NCI-H69 (cell line): ENCODE results near the gene KCNIP4.

Source experiments
- DNase-seq: peaks from one replicate; lab custom pipeline; 2025; lab: John Stamatoyannopoulos, UW

Gene KCNIP4

GRCh38 chr4:21457086-21457840, 491.3 kb downstream of the KCNIP4 start:
- DNase-seq: no peak

- no peak for DNase-seq
These were observed 493.7 kb downstream of the KCNIP4 start for GRCh38 chr4:21454831-21455230.

GRCh38 chr4:21454201-21454600, 494.4 kb downstream of the KCNIP4 start:
- no peak for DNase-seq

- no peak for DNase-seq
These were observed 495.6 kb downstream of the KCNIP4 start for GRCh38 chr4:21452931-21453330.

GRCh38 chr4:21451032-21451431, 497.5 kb downstream of the KCNIP4 start:
- DNase-seq: no peak

- DNase-seq: no peak
These were observed 498.2 kb downstream of the KCNIP4 start for GRCh38 chr4:21450331-21450730.

GRCh38 chr4:21447301-21448054, 501.1 kb downstream of the KCNIP4 start:
- no peak for DNase-seq

GRCh38 chr4:21420166-21420565, 528.4 kb downstream of the KCNIP4 start:
- DNase-seq: no peak

GRCh38 chr4:21415728-21416127, 532.8 kb downstream of the KCNIP4 start:
- no peak for DNase-seq

GRCh38 chr4:21413807-21414370, 534.7 kb downstream of the KCNIP4 start:
- peak; percentile 48 for DNase-seq

GRCh38 chr4:21411086-21411485, 537.5 kb downstream of the KCNIP4 start:
- DNase-seq: no peak

GRCh38 chr4:21410372-21410771, 538.2 kb downstream of the KCNIP4 start:
- no peak for DNase-seq

- DNase-seq: no peak
These were observed 560.9 kb downstream of the KCNIP4 start for GRCh38 chr4:21387683-21388082.

GRCh38 chr4:21386166-21386780, 562.3 kb downstream of the KCNIP4 start:
- DNase-seq: no peak

- DNase-seq: no peak
These were observed 562.9 kb downstream of the KCNIP4 start for GRCh38 chr4:21385706-21386105.

GRCh38 chr4:21384609-21385008, 564.0 kb downstream of the KCNIP4 start:
- DNase-seq: no peak

- no peak for DNase-seq
These were observed 567.7 kb downstream of the KCNIP4 start for GRCh38 chr4:21380861-21381260.

GRCh38 chr4:21377046-21377445, 571.5 kb downstream of the KCNIP4 start:
- no peak for DNase-seq

GRCh38 chr4:21376176-21376575, 572.4 kb downstream of the KCNIP4 start:
- DNase-seq: no peak

- no peak for DNase-seq
These were observed 573.8 kb downstream of the KCNIP4 start for GRCh38 chr4:21374641-21375368.

GRCh38 chr4:21367567-21367966, 581.0 kb downstream of the KCNIP4 start:
- no peak for DNase-seq

- DNase-seq: no peak
These were observed 581.7 kb downstream of the KCNIP4 start for GRCh38 chr4:21366840-21367239.
